ENCODE measurements around the gene MTHFD2.
"Not testable (repeated sequence)": the region's sequence is repeated elsewhere in the genome, so short reads cannot be mapped to it uniquely, and the experiment has no call there.

MTHFD2 gene

DNA sequence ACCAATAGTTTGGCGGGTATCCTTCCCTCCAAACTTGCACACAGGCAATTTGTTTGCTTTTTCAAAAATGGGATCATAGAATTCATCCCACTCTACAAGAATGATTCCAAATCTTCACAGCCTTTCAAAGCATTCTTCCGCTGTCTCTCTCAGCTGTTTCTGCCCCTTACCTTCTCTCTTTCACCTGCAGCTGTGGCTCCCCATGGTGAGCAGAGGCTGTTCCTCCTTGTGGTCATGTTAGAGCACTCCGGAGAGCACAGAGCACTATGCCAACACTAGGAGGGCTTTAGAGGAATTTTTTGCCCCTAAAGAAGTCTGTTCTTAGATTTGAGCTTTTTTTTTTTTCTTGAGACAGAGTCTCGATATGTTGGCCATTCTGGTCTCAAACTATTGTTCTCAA lies 30.4 kb downstream of the MTHFD2 start:
- DNase-seq (ENCODE audit: low read depth) = no peak

DNA sequence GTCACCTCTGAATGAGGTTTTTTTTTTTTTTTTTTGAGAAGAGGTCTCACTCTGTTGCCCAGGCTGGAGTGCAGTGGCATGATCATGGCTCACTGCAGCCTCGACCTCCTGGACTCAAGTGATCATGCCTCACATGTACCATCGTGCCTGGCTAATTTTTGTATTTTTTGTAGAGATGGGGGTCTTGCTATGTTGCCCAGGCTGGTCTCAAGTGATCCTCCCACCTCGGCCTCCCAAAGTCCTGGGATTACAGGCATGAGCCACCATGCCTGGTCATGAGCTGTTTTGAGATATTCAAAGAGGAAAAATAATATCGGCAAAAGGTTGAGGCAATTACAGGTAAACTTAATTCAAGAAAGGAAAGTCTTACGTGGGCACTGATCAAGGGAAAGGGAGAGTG lies 31.4 kb downstream of the MTHFD2 start:
- DNase-seq (ENCODE audit: low read depth) = not testable (repeated sequence)

DNA sequence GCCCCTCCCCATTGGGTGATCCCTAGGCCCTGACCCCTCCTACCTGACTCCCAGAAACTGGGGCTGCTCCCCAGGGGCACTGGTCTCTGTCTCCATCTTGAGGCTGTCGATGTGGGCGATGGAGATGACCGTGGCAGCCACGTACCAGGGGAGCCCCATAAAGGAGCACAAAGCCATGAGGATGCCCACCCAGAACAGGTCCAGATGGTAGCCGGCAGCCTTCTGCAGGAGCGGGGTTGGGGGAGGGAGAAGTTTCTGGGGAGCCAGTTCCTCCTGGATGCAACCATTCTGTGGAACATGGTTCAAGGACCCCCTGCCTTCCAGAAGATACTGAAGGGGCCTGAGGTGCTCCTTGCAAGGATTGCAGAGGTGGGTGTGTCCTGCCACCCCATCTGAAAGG lies 34.0 kb downstream of the MTHFD2 start:
- no peak for DNase-seq (ENCODE audit: low read depth)

DNA sequence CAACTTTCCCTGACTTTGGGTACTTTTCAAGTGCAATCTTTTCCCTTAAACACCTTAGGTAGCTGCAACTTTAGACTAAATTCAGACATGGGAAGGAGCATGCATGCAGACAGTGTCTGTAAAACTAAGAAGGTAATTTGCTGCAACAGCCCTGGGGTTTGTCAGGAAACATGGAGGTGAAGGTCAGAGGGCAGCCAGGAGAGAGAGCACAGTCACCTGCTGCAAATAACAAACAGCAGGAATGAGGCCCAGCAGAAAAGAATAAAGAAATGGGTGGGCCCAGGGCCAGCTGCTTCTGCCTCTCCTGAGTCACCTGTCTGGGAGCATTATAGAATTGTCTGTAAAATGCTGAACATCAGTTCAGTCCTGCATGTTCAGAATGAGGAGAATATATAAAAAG lies 35.2 kb downstream of the MTHFD2 start:
- no peak for DNase-seq (ENCODE audit: low read depth)

DNA sequence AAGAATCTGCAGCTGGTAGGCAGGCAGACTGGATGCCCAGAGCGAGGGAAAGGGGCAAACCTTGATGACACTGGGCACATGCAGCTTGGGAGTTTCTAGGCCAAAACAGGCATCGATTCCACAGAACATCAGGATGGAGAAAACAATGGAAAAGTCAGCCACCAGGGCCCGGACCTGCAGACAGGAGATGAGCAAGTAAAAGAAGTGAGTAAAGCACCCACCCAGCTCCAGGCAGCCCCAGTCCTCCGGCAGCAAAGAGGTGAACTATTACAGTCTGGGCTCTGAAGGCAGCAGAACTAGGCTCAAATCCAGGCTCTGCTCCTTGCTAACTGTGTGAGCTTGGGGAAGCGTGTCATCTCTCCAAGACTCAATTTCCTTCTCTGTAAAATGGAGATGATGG lies 36.6 kb downstream of the MTHFD2 start:
- DNase-seq (ENCODE audit: low read depth) = no peak

DNA sequence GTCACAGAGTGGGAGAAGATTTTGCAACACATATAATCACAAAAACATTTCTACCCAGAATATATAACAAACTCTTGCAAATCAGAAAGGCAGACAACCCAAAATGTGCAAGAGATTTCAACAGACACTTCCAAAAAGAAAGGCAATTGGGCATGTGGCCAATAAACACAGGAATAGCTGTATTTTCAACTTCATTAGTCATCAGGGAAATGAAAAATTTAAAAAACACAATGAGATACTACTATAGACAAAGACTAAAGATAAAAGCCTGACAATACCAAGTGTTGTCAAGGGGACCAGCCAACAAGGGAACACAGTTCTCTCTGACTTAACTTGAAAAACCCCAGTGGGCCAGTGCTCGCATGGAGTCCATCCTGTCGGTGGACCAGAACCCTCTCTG lies 40.5 kb downstream of the MTHFD2 start:
- DNase-seq (ENCODE audit: low read depth) = no peak

DNA sequence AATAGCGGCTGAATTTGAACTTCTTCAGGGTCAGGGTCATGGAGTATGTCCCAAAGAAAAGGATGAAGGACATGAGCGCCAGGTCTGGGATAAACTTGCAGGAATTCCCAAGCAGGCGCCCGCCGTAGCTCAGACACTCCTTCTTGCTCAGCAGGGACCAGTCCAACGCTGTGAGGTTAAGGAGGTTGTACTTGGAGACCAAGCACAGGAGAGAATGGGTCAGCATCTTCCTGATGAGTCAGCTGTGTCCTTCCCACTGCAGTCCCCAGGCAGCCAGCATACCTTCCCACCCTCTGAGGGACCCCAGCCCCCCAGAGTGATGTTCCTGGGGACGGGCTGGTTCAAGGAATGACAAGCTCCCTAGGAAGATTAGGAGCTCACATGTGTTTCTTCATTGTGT lies 40.9 kb downstream of the MTHFD2 start:
- DNase-seq (ENCODE audit: low read depth) = no peak

DNA sequence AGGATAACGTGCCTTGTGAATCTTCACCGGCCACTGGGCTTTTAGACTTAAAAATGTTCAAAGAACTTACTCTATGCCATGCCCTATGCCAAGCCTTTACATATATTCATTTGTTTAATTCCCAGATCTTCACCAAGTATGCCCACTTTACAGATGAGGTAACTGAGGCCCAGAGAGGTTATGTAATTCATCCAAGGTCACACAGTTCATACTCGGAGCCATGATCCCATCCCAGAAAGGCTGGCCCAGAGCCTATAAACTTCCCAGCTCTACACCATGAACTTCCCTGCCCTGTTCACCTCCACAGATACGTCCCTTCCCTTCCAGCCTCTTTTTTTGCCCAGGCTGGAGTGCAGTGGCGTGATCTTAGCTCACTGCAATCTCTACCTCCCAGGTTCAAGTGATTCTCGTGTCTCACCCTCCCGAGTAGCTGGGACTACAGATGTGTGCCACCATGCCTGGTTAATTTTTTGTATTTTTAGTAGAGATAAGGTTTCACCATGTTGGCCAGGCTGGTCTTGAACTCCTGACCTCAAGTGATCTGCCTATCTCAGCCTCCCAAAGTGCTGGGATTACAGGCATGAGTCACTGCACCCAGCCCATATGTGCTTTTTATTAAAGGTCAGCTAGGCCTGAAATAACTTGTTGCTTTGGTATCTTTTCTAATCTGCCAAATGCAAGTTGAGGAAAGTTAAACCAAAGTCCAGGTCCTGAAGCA lies 44.1 kb downstream of the MTHFD2 start:
- DNase-seq (ENCODE audit: low read depth) = no peak

DNA sequence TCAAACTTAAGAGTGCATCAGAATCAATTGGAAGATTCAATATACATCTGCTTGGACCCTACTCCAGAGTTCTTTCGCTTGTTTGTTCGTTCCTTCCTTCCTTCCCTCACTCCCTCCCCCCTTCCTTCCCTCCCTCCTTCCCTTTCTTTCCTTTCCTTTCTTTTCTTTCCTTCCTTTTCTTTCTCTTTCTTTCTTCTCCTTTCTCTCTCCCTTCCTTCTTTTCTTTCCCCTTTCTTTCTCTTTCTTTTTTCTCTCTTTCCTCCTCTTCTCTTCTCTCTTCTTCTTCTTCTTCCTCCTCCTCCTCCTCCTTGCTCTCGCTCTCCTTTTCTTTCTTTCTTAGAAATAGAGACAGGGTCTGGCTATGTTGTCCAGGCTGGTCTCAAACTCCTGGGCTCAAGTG lies 45.9 kb downstream of the MTHFD2 start:
- DNase-seq (ENCODE audit: low read depth) = no peak

DNA sequence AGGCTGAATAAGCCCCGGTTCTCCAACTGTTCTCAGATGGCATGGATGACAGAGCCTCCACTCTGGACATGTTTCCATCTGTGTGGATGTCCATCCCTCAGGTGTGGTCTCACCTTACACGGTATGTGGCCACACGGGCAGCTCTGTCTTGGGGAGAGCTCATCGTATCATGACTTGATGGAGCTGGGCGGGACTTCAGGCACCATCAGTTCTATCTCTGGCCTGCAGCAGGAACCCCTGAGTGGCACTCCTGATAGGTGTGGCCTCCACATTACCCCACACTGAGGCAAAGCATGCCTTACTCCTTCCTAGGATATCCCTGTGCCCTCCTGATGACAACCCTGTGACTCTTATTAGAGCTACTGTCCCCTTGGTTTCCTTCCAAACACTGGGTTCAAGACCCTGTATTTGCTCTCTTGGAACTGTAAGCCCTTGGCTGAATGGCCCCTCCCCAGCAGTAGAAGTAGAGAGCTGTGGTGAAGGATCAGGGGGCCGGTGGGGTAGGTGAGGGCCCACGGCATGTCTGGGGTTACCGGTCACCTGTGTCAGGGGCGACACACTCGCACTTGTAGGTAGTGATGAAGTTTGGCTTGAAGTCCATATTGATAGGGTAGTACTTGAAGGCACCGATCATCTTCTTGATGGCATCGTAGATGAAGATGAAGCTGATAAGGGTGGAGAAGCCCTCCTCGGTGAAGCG lies 48.2 kb downstream of the MTHFD2 start:
- no peak for DNase-seq (ENCODE audit: low read depth)

DNA sequence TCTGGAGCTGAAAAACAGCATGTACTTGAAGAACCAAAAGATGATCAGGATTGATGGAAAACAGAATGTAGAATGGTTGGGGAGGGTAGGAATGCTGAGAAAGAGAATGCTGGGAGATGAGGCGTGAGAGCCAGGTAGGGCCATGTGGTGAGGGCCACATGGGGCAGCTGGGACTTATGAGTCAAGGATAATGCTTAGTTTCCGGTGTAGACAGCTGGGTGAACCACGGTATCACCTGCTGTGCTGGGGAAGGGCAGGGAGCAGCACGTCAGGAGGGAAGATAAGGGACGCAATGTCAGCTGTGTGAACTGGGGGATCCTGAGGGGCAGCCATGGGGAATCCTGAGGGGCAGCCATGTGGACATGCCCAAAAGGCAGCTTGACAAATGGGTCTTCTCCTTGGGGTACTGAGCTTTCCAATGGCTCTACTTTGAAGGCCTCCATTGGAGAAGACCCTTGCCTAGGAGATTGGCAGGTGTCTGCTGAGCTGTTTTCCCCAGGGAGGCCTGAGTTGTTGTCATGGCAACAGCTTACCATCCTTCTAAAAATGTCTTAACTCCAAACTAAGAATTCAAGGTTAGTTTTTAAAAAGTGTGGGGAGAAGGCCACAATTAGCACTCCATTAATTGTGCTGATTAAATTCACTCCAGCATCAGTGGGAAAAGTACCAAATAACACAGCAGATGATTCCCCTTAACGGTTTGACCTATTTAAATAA lies 51.1 kb downstream of the MTHFD2 start:
- no peak for DNase-seq (ENCODE audit: low read depth)

DNA sequence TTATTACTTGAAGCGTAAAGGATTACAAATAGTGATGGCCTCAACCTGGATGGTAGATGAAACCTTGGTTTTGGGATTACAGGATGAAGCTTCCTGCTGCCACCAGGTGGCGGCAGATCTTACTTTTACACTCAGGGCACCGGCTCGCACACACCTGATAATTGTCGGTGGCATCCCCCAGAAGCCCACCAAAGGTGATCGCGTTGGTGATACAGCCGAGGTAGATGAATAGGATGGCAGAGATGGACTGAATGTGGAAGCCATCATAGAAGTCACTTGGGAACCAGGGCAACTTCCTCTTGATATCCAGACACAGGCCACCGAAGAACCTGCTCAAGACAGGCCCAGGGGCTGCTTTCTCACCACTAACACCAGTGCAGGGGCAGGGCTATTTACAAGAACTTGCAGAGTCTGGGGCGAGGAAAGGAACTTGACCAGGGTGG lies 51.8 kb downstream of the MTHFD2 start:
- peak; percentile 30 for DNase-seq (ENCODE audit: low read depth)

DNA sequence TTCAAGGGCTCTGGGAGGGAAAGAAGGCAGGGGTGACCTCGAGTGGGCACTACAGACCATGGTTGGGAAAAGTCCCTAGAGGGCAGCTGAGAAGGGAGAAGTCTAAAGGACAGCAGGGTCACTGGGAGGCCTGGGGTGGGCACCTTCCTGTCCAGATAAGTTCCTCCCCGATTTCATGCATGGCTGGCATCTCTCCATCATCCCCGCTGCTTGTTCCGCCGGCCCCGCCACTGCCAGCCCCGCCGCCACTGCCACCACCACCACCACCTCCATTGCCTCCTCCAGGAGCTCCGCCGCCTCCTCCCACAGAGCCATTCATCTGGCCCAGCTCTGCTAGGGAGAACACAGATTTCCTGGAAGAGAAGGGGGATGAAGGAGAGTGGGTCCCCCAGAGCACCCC lies 53.6 kb downstream of the MTHFD2 start:
- no peak for DNase-seq (ENCODE audit: low read depth)

DNA sequence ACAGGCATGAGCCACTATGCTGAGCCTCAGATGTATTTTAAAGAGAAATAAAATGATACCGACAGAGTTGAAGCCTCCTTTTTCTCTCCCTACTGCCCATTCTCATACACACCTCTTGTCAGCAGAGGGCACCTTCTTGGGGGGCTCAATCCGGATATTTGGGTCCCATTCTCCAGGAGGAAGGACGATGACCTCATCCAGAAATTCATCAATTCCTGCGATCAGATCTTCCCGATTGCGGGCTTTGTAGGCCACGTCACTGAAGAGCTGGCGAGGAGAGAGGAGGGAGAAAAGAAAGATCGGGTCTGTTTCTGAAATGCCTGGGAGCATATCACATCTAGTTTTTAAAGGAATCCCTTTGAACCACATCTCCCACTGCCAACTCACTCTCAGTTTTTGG lies 54.4 kb downstream of the MTHFD2 start:
- no peak for DNase-seq (ENCODE audit: low read depth)

DNA sequence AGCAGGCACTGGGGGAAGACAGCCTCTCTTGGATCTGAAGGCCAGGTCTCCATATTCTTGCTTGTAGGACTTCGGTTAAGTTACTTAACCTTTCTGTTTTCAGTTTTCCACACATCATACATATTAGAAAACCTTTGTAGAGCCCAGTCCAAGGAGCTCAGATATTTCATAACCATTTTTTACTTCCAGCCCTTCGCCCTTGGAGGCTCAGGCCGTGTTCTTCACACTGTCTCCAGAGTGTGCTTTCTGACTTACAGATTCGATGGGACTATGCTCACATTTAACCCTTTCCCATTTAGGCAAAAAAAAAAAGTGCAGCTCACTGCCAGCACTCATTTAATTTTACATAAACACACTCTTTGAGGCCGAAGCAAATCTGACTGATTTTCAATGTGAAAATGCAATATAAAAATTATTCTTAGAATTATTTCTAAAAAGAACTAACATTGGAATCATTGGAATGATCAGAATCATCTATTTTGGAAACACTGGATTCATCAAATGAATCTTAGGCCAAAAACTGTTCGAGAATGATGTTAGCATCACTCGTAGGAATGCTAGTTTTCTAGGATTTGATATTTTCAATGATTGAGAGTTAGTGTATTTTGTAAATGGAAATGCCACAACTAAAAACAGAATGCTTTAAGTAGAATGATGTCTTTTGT lies 55.0 kb downstream of the MTHFD2 start:
- DNase-seq (ENCODE audit: low read depth) = no peak

DNA sequence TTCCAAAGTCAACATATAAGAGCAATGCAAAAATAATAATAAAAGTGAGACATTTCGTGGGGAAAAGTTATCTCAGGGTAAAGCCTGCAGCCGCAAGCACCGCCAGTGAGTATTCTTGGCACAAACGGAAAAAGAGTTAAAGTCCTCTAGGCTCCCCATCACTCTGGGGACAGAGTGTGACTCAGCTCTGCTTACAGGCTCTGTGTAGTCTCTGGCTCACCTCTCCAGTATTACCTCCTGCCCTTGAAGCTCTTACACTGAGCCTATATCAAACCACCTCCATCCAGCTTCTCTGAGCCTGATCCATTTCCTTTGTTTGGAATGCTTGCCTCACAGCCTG lies 55.5 kb downstream of the MTHFD2 start:
- DNase-seq (ENCODE audit: low read depth) = no peak

DNA sequence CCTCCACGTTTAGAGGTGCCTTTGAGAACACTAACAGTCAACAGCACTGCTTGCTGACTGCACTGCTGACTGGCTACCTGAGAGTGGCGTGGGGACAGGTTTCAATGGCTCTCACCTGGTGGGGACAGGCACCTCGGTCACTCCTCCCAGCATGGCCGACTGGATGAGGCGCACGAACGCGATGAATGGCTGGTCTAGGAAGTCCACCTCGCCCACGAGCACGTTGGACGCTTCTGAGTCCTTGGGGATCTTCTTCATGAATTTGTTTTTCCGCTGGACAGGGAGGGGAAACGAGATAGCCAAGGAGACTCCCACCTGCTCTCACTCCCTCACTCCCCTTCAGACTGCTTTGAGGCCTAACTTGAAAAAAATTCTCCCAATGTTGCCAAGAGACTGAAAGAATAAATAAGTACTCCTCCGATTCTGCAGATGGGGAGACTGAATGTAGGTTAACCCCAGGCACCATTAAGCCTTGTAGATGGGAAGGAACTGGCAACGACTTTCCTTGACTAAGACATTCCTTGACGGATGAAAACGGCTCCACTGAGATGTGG lies 57.3 kb downstream of the MTHFD2 start:
- DNase-seq (ENCODE audit: low read depth) = no peak

DNA sequence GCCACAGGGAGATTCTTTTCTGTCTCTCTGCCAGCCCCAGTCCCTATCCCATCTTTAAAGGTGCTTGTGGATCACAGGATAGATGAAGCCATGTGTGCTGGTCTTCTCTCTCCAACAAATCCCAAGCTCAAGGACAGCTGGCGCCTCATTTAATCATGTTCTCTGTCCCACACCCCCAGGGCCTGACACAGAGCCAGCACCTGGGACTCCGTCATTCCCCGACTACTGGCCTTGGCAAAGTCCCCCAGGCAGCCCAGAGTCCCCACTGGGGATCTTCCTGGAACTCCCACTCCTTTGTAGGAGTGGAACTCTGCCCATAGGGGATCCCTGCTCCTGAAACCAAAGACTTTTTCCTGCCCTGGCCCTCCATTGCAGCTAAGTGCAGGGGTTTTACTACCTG lies 60.8 kb downstream of the MTHFD2 start:
- no peak for DNase-seq (ENCODE audit: low read depth)

DNA sequence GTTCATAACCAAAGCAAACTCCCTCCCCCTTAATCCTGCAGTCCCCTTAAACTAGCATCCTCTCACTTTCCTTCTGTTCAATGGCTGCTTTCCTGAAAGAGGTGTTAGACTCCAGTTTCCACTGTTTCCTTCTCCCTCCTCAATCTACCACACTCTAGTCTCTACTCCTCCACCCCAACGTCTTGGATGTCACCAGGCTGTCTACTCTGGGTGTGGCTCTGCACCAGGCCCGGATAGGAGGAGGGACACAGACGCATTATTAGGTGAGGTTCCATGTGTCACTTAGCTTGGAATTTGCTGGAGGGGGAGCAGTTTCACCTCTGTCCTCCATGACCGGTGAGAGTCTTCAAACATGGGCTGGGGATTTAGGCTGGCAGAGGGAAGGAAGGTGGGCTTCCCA lies 61.3 kb downstream of the MTHFD2 start:
- no peak for DNase-seq (ENCODE audit: low read depth)

DNA sequence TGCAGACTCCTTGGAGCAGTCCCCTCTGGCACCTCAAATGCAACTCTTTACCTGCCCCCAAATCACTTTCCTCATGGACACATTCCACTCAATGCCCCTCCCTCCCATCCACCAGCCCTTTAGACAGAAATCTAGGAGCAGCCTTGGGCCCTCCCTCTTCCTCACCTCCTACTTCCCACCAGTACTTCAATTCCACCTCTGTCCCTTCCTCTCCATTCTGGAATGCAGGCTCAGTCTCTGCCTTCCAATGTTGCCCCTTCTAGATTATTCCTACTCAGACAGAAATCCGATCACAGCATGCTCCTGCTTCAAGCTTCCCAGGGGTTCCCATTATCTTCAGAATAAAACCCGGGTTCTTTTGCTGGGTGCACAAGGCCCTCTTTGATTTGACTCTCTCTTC lies 62.1 kb downstream of the MTHFD2 start:
- DNase-seq (ENCODE audit: low read depth) = no peak

DNA sequence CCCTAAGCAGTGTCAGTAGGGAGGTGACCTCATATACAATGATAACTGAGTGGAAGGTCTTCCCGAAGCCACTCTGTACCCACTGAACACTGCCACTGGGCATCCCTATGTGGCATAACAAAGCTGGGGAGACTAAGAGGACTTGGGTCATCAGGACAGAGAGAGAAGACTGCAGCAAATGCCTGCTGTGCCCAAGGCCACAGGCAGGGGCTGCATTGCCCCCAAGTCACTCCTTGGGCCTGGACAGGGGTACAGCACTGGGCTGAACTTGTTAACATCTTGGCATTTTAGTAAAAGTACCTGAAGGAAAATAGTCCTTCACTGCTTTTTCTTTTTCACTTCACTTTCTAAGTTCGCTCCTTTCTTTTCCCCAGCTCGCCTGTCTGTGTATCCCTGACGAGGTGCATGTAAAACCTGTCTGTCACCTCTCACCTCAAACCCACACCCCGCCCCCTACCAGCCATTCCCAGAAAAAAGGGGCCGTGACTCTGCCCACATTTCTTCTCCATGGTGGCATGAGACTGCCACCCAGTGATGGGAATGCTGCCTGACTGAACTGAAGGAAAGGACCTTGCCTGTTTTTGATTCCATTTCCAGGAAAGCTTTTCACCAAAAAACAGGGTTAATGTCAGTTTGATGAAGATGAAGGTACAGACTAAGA lies 62.9 kb downstream of the MTHFD2 start:
- DNase-seq (ENCODE audit: low read depth) = no peak

DNA sequence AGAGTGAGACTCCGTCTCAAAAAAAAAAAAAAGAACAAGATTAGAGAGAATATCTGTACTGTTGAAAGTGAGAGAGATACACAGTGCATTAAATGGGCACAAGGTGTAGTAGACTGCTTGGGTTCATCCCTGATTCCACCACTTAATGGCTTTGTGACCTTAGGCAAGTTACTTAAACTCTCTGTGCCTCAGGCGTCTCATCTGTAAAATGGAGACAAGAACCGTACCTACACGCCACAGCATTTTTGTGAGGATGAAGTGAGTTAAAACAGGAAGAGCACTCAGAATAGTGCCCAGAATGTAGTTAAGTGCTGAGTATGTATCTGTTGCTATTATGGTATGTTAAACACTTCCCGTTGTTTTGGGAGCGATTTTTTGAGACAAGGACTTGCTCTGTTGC lies 64.3 kb downstream of the MTHFD2 start:
- DNase-seq (ENCODE audit: low read depth) = no peak
